Measurements from ENCODE around the gene ZNF521.

ZNF521 gene

DNA sequence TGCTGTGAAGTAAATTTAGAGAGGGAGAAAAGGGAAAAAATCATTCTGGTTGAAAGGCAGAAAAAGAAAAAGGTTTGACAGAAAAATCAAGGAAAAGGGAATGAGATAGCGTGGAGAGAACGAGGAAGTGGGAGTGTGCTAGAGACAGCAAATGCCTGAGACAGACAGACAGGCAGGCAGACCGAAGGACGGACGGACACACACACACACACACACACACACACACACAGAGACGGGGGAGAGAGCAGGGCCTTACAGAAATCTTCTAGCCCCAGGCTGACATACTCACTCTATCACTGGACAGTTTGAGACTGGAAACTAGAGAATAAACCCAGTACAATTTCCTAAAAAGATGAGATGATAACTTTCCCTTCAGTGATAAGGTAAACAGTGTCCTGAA is 238.4 kb downstream of the ZNF521 start:
- DNase-seq = no peak

DNA sequence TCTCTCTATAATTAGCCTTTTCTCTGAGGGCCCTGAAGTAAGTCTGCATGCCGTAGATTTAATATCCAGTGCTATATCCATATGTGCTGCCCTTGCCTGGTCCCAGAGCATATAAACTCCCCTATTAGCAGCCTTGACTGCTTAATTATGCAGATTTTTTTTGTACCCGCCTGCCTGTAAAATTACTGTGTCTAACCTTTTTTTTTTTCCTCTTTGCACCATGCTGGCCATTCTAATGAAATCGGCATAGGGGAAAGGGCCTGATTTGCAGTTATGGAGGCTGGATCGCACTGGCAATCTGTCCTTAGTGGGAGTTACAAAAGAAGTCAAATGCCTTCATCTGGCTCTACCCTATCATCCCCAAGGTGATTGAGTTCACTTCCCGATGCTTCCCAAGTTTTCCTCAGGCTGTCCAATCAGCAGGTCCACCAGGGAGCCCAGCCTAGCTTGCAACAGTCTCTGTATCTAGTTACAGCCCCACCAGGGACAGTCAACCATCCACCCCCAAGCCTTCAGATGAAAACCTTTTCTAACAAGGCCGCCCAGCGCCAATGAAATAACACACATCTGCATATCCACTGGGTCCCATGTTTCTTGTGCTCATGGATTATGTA is 239.0 kb downstream of the ZNF521 start:
- no peak for DNase-seq

DNA sequence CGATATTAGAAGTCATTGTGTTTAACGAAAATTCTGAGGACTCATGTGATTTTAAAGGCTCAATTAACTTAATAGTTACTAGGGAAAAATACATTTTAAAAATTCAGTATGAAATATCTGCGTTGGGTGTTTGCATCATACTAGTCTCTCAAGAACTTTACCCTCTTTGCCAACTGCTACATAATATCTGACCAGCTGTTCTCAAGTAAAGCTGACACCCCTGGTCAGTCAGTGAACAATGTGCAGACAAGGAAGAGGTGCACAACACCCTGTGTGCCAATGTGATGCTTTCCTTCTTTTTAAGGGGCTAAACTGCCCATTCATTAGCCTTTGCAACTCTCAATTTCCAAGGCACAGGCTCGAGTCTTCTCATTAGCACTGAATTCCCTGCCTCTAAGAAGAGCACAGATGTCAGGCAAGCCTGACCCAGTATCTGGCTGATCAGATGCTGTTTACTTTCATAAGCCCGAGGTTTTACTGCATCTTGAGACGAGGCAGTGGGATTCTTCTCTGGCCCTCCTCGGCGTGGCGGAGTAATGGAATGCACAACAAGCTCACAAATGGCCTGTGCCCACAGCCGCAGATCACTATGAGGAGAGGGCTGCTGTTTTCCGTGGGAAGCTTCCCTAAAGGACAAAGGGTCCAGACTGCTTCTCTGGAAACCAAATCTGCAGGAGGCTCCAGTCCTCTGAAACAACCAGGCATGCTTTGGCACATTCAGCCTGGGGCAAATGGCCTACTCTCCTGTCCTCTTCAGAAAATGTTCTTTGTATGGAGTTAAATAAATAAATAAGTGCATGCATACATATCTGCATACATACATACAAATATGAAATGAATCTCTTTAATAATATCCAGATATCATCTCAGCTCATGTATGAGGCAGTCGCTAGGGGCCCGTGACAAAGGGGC is 240.3 kb downstream of the ZNF521 start:
- DNase-seq = no peak

GRCh38 chr18:25109484-25109883 is 242.5 kb downstream of the ZNF521 start:
- DNase-seq = no peak

GRCh38 chr18:25103468-25104155 is 248.4 kb downstream of the ZNF521 start:
- no peak for DNase-seq

GRCh38 chr18:25102662-25103061 is 249.3 kb downstream of the ZNF521 start:
- no peak for DNase-seq

- DNase-seq = no peak
These were observed 251.5 kb downstream of the ZNF521 start for GRCh38 chr18:25100418-25100817.

DNA sequence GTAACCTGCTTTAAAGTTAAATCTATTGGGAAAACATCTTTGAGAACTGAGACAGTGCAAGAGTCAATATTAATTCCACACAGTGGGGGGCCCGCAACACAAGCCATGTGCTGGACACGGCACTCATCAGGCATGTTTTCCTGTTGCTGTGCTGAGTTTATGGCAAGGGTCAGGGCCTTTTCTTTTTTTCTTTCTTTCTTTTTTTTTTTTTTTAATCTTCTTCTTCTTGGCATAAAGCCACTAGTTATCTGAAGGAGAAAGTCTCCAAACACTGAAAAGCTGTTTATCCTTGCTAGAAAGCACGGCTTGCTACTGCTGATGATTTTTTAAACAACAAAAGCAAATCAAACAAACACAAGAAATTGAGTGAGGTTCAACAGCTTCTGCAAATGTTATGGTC is 252.1 kb downstream of the ZNF521 start:
- no peak for DNase-seq

DNA sequence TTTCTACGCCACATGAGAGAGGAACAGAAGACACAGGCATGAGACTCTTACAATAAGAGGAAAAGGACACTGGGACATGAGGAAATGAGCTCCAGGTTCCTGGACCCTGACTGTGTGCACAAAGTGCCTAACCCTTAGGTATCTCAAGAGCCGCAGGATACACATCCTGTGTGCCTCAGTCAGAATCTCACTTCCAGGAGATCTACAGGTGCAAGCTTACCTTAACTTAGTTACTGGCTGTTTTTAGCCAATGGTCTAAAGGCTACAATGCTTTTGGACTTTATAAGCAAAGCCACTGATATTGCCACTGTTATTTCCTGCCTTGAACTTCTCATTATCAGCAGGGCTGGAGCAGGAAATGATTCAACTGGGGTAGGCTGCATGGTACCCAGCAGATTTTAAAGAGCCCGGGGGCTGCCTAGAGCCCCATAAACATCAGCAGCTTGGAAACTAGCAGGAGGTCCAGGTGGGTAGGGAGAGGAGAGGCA is 254.4 kb downstream of the ZNF521 start:
- DNase-seq = no peak

- no peak for DNase-seq
These were observed 254.9 kb downstream of the ZNF521 start for GRCh38 chr18:25097057-25097456.

DNA sequence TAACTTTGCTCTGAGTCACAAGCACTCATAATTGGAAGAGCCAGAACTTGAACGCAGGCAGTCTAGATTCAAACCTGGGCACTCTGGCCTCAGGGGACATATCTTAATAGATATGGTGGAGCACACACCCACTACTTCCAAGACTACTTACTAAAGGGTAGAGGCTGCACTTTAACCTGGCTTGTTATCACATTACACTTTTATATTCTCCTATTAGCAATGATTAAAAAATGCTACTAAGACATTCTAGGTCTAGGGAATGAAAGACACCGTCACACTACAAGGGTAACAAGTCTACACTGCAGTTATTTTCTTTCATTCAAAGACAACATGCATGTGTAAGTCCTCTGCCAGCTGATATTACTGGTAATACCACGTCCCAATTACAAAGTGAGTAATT is 258.8 kb downstream of the ZNF521 start:
- DNase-seq = no peak

- no peak for DNase-seq
These were observed 262.5 kb downstream of the ZNF521 start for GRCh38 chr18:25089470-25089869.

- no peak for DNase-seq
These were observed 265.1 kb downstream of the ZNF521 start for GRCh38 chr18:25086876-25087275.

- no peak for DNase-seq
These were observed 271.0 kb downstream of the ZNF521 start for GRCh38 chr18:25081001-25081400.

DNA sequence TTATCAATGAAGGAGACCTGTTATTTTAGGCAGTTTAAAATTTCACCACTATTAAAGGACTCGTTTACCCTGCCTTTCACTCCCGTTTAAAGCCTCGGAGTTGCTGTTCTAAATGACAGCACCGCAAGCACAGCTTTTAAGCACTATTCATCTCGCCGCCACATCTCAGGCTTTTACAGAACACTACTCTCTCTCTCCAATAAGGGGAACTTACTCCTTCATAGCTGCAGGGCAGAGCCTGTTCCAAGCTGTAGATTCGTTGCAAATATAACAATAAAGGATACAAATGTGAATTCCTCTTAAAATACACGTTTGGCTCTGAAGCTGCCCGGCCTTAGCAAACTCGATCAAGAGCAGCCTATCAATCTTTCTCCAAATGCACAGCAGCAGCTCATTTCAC is 271.8 kb downstream of the ZNF521 start:
- DNase-seq = no peak

- no peak for DNase-seq
These were observed 273.8 kb downstream of the ZNF521 start for GRCh38 chr18:25077944-25078723.

- no peak for DNase-seq
These were observed 274.7 kb downstream of the ZNF521 start for GRCh38 chr18:25077038-25077943.

DNA sequence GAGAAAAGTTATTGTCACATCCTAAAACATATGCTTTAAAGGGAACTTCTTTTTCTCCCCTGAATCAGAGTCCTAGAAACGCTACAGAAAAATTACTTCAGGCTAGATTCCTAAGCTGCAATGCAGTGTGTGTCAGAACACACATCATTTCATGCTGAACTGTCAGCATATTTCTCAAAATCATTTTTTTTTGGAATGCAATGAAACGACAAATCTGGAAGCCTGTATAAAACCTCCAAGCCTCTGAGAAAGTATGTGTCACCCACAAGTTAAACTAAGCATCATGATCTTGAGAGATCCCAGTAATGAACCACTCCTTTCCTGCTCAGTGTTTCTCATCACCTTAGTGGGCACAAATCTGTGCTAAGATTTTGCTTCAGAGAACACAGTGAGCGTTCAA is 276.2 kb downstream of the ZNF521 start:
- DNase-seq = no peak

- DNase-seq = no peak
These were observed 276.6 kb downstream of the ZNF521 start for GRCh38 chr18:25075331-25075730.

GRCh38 chr18:25074925-25075324 is 277.0 kb downstream of the ZNF521 start:
- no peak for DNase-seq

DNA sequence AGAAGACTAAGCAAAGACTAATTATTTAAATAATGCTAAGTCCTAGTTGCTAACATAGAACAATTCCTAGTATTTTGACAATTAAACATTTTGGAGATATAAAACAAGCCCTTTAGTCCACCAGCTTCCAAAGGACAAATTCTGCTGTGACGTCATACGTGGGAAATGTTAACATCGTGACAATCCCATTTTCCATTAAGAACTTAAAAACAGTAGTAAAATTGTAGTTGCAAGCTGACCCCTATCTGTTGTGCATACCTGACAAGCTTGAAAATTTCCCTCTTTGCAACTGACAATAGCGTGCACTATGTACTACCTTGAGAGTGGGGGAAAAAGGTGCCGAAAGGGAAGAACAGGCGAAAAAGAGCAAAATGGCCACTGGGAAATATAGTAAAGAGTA is 279.8 kb downstream of the ZNF521 start:
- DNase-seq = no peak

Measured in activated CD4-positive, alpha-beta T cell treated with anti-CD3 and anti-CD28 coated beads, Interleukin-10, Interleukin-2, amounts not matched to agents 100 ng/mL and 50 ng/mL, durations not matched to agents 16 hours and 8 hours (primary cell).